CD4-positive, alpha-beta T cell treated with Interferon alpha-2 for 1 hour (primary cell): ENCODE results near the gene CSAD.
"Not testable (repeated sequence)": the region's sequence is repeated elsewhere in the genome, so short reads cannot be mapped to it uniquely, and the experiment has no call there.

Source experiments
- DNase-seq, 2 donors: peaks; one replicate each; pipeline ENCODE4 v3.0.0-alpha.2; 2020 to 2022

Gene CSAD

GRCh38 chr12:53218551-53219291 lies 38.0 kb upstream of the CSAD start:
- DNase-seq: no peak

GRCh38 chr12:53217931-53218307 lies 37.2 kb upstream of the CSAD start:
- no peak for DNase-seq

GRCh38 chr12:53217051-53217930 lies 36.6 kb upstream of the CSAD start:
- DNase-seq: peak; percentile 48 to 62

GRCh38 chr12:53215497-53215896 lies 34.8 kb upstream of the CSAD start:
- DNase-seq: no peak

GRCh38 chr12:53214687-53215455 lies 34.1 kb upstream of the CSAD start:
- no peak for DNase-seq

- DNase-seq: no peak
These were observed 33.5 kb upstream of the CSAD start for GRCh38 chr12:53214221-53214620.

- peak; percentile 79 to 86 for DNase-seq
These were observed 32.6 kb upstream of the CSAD start for GRCh38 chr12:53213348-53213747.

- DNase-seq: no peak
These were observed 32.2 kb upstream of the CSAD start for GRCh38 chr12:53212931-53213330.

GRCh38 chr12:53211476-53212381 lies 31.0 kb upstream of the CSAD start:
- no peak for DNase-seq

- DNase-seq: no peak
These were observed 30.1 kb upstream of the CSAD start for GRCh38 chr12:53210843-53211242.

GRCh38 chr12:53208877-53209463 lies 28.2 kb upstream of the CSAD start:
- DNase-seq: peak in 1 of 2 donors; percentile 53

GRCh38 chr12:53208435-53208834 lies 27.7 kb upstream of the CSAD start:
- no peak for DNase-seq

GRCh38 chr12:53207042-53207441 lies 26.3 kb upstream of the CSAD start, which contains the start of gene ITGB7:
TSS of gene ITGB7 (minus strand) at chr12:53207251. CDS start at chr12:53200443, 6,808 bp downstream.
- DNase-seq: peak; percentile 69 to 75

GRCh38 chr12:53205747-53206419 lies 25.2 kb upstream of the CSAD start:
- peak; percentile 34 to 60 for DNase-seq

- no peak for DNase-seq
These were observed 23.6 kb upstream of the CSAD start for GRCh38 chr12:53204351-53204750.

- not testable (repeated sequence) for DNase-seq
These were observed 21.6 kb upstream of the CSAD start for GRCh38 chr12:53202316-53202715.

- no peak for DNase-seq
These were observed 20.9 kb upstream of the CSAD start for GRCh38 chr12:53201639-53202038.

- no peak for DNase-seq
These were observed 20.4 kb upstream of the CSAD start for GRCh38 chr12:53201177-53201541.

GRCh38 chr12:53200458-53201176 lies 19.9 kb upstream of the CSAD start:
- DNase-seq: peak in 1 of 2 donors; percentile 28

GRCh38 chr12:53200107-53200457 lies 19.4 kb upstream of the CSAD start:
- no peak for DNase-seq

GRCh38 chr12:53199700-53200099 lies 19.0 kb upstream of the CSAD start:
- no peak for DNase-seq
